Measurements from ENCODE around the gene USH1G.

USH1G gene

GRCh38 chr17:74923538-74924249, 639 bp upstream of the USH1G start:
- no peaks in the 10 kb centered on the region for H3K9me3 ChIP-seq (ENCODE audit: control insufficient read depth, low read length)
- H3K4me3 ChIP-seq (ENCODE audit: low read length): no peak overlapping the region
- H3K9ac ChIP-seq (ENCODE audit: low read length): no peak overlapping the region
- no peaks in the 10 kb centered on the region for H3K4me1 ChIP-seq (ENCODE audit: control insufficient read depth, insufficient read depth, low read length)
- peak; percentile 78 for DNase-seq (ENCODE audit: low read depth)
- peaks cover 60% of the 10 kb centered on the region for H3K27me3 ChIP-seq (replicated peaks; ENCODE audit: control insufficient read depth, insufficient read depth, low read length)
- no peaks in the 10 kb centered on the region for H3K36me3 ChIP-seq (ENCODE audit: control insufficient read depth, insufficient read depth, low read length, severe bottlenecking)

- H3K4me3 ChIP-seq (ENCODE audit: low read length): no peak overlapping the region
- DNase-seq (ENCODE audit: low read depth): no peak
- no peaks in the 10 kb centered on the region for H3K9me3 ChIP-seq (ENCODE audit: control insufficient read depth, low read length)
- H3K9ac ChIP-seq (ENCODE audit: low read length): no peak overlapping the region
- no peaks in the 10 kb centered on the region for H3K4me1 ChIP-seq (ENCODE audit: control insufficient read depth, insufficient read depth, low read length)
- no peaks in the 10 kb centered on the region for H3K36me3 ChIP-seq (ENCODE audit: control insufficient read depth, insufficient read depth, low read length, severe bottlenecking)
- peaks cover 58% of the 10 kb centered on the region for H3K27me3 ChIP-seq (replicated peaks; ENCODE audit: control insufficient read depth, insufficient read depth, low read length)
Observed at GRCh38 chr17:74922172-74922571, 883 bp downstream of the USH1G start.

- Histone ChIP-seq H3K4me1 (ENCODE audit: control insufficient read depth, insufficient read depth, low read length) (no peaks in the 10 kb centered on the region), H3K9ac (ENCODE audit: low read length) (no peak overlapping the region), H3K36me3 (ENCODE audit: control insufficient read depth, insufficient read depth, low read length, severe bottlenecking) (no peaks in the 10 kb centered on the region), H3K4me3 (ENCODE audit: low read length) (no peak overlapping the region), H3K9me3 (ENCODE audit: control insufficient read depth, low read length) (no peaks in the 10 kb centered on the region), H3K27me3 (replicated peaks; ENCODE audit: control insufficient read depth, insufficient read depth, low read length) (peaks cover 62% of the 10 kb centered on the region)
- DNase-seq (ENCODE audit: low read depth): no peak
Observed at GRCh38 chr17:74921769-74922168, 1.3 kb downstream of the USH1G start.

GRCh38 chr17:74921026-74921681, 1.9 kb downstream of the USH1G start:
- H3K4me3 ChIP-seq (ENCODE audit: low read length): no peak overlapping the region
- DNase-seq (ENCODE audit: low read depth): no peak
- peaks cover 65% of the 10 kb centered on the region for H3K27me3 ChIP-seq (replicated peaks; ENCODE audit: control insufficient read depth, insufficient read depth, low read length)
- H3K4me1 ChIP-seq (ENCODE audit: control insufficient read depth, insufficient read depth, low read length): no peaks in the 10 kb centered on the region
- no peak overlapping the region for H3K9ac ChIP-seq (ENCODE audit: low read length)
- no peaks in the 10 kb centered on the region for H3K9me3 ChIP-seq (ENCODE audit: control insufficient read depth, low read length)
- no peaks in the 10 kb centered on the region for H3K36me3 ChIP-seq (ENCODE audit: control insufficient read depth, insufficient read depth, low read length, severe bottlenecking)

- H3K9me3 ChIP-seq (ENCODE audit: control insufficient read depth, low read length): no peaks in the 10 kb centered on the region
- H3K4me3 ChIP-seq (ENCODE audit: low read length): no peak overlapping the region
- no peaks in the 10 kb centered on the region for H3K4me1 ChIP-seq (ENCODE audit: control insufficient read depth, insufficient read depth, low read length)
- no peak for DNase-seq (ENCODE audit: low read depth)
- peaks cover 60% of the 10 kb centered on the region for H3K27me3 ChIP-seq (replicated peaks; ENCODE audit: control insufficient read depth, insufficient read depth, low read length)
- no peaks in the 10 kb centered on the region for H3K36me3 ChIP-seq (ENCODE audit: control insufficient read depth, insufficient read depth, low read length, severe bottlenecking)
- no peak overlapping the region for H3K9ac ChIP-seq (ENCODE audit: low read length)
Observed at GRCh38 chr17:74920642-74921025, 2.4 kb downstream of the USH1G start.

GRCh38 chr17:74920306-74920620, 2.8 kb downstream of the USH1G start:
- no peak overlapping the region for H3K9ac ChIP-seq (ENCODE audit: low read length)
- H3K4me3 ChIP-seq (ENCODE audit: low read length): no peak overlapping the region
- DNase-seq (ENCODE audit: low read depth): no peak
- peaks cover 56% of the 10 kb centered on the region for H3K27me3 ChIP-seq (replicated peaks; ENCODE audit: control insufficient read depth, insufficient read depth, low read length)
- H3K9me3 ChIP-seq (ENCODE audit: control insufficient read depth, low read length): no peaks in the 10 kb centered on the region
- H3K4me1 ChIP-seq (ENCODE audit: control insufficient read depth, insufficient read depth, low read length): no peaks in the 10 kb centered on the region
- no peaks in the 10 kb centered on the region for H3K36me3 ChIP-seq (ENCODE audit: control insufficient read depth, insufficient read depth, low read length, severe bottlenecking)

- no peak overlapping the region for H3K9ac ChIP-seq (ENCODE audit: low read length)
- no peaks in the 10 kb centered on the region for H3K9me3 ChIP-seq (ENCODE audit: control insufficient read depth, low read length)
- no peak overlapping the region for H3K4me3 ChIP-seq (ENCODE audit: low read length)
- no peaks in the 10 kb centered on the region for H3K36me3 ChIP-seq (ENCODE audit: control insufficient read depth, insufficient read depth, low read length, severe bottlenecking)
- no peak for DNase-seq (ENCODE audit: low read depth)
- H3K4me1 ChIP-seq (ENCODE audit: control insufficient read depth, insufficient read depth, low read length): no peaks in the 10 kb centered on the region
- H3K27me3 ChIP-seq (replicated peaks; ENCODE audit: control insufficient read depth, insufficient read depth, low read length): peaks cover 53% of the 10 kb centered on the region
Observed at GRCh38 chr17:74919440-74920305, 3.4 kb downstream of the USH1G start.

GRCh38 chr17:74918906-74919305, 4.1 kb downstream of the USH1G start:
- Histone ChIP-seq H3K4me3 (ENCODE audit: low read length) (no peak overlapping the region), H3K27me3 (replicated peaks; ENCODE audit: control insufficient read depth, insufficient read depth, low read length) (peaks cover 46% of the 10 kb centered on the region), H3K4me1 (ENCODE audit: control insufficient read depth, insufficient read depth, low read length) (no peaks in the 10 kb centered on the region), H3K9ac (ENCODE audit: low read length) (no peak overlapping the region), H3K36me3 (ENCODE audit: control insufficient read depth, insufficient read depth, low read length, severe bottlenecking) (no peaks in the 10 kb centered on the region), H3K9me3 (ENCODE audit: control insufficient read depth, low read length) (no peaks in the 10 kb centered on the region)
- DNase-seq (ENCODE audit: low read depth): no peak

- no peak overlapping the region for H3K9ac ChIP-seq (ENCODE audit: low read length)
- DNase-seq (ENCODE audit: low read depth): no peak
- no peaks in the 10 kb centered on the region for H3K4me1 ChIP-seq (ENCODE audit: control insufficient read depth, insufficient read depth, low read length)
Observed at GRCh38 chr17:74917430-74917829, 5.6 kb downstream of the USH1G start.

GRCh38 chr17:74916851-74917199, 6.2 kb downstream of the USH1G start:
- peaks cover 35% of the 10 kb centered on the region for H3K27me3 ChIP-seq (replicated peaks; ENCODE audit: control insufficient read depth, insufficient read depth, low read length)
- no peaks in the 10 kb centered on the region for H3K4me1 ChIP-seq (ENCODE audit: control insufficient read depth, insufficient read depth, low read length)
- H3K9ac ChIP-seq (ENCODE audit: low read length): no peak overlapping the region
- DNase-seq (ENCODE audit: low read depth): no peak
- no peaks in the 10 kb centered on the region for H3K9me3 ChIP-seq (ENCODE audit: control insufficient read depth, low read length)
- H3K4me3 ChIP-seq (ENCODE audit: low read length): no peak overlapping the region
- H3K36me3 ChIP-seq (ENCODE audit: control insufficient read depth, insufficient read depth, low read length, severe bottlenecking): no peaks in the 10 kb centered on the region

More at GRCh38 chr17:74917430-74917829, 5.6 kb downstream of the USH1G start:
- Histone ChIP-seq H3K4me3 (ENCODE audit: low read length) (no peak overlapping the region), H3K27me3 (replicated peaks; ENCODE audit: control insufficient read depth, insufficient read depth, low read length) (peaks cover 39% of the 10 kb centered on the region), H3K36me3 (ENCODE audit: control insufficient read depth, insufficient read depth, low read length, severe bottlenecking) (no peaks in the 10 kb centered on the region), H3K9me3 (ENCODE audit: control insufficient read depth, low read length) (no peaks in the 10 kb centered on the region)

- Histone ChIP-seq H3K4me3 (ENCODE audit: low read length) (no peak overlapping the region), H3K27me3 (replicated peaks; ENCODE audit: control insufficient read depth, insufficient read depth, low read length) (peaks cover 30% of the 10 kb centered on the region), H3K9me3 (ENCODE audit: control insufficient read depth, low read length) (no peaks in the 10 kb centered on the region), H3K9ac (ENCODE audit: low read length) (no peak overlapping the region), H3K36me3 (ENCODE audit: control insufficient read depth, insufficient read depth, low read length, severe bottlenecking) (no peaks in the 10 kb centered on the region), H3K4me1 (ENCODE audit: control insufficient read depth, insufficient read depth, low read length) (no peaks in the 10 kb centered on the region)
- no peak for DNase-seq (ENCODE audit: low read depth)
Observed at GRCh38 chr17:74916136-74916850, 6.8 kb downstream of the USH1G start.
